HUES6 (cell line): ENCODE data around the gene PIGP.
"Not testable (repeated sequence)": the region's sequence is repeated elsewhere in the genome, so short reads cannot be mapped to it uniquely, and the experiment has no call there.

ENCODE experiments used
- H3K27ac ChIP-seq: 2 replicates; pipeline ENCODE4 v1.7.0; 2013; ENCODE audit warnings: low read depth, mild to moderate bottlenecking, low read length, inconsistent platforms
- H3K27me3 ChIP-seq: 2 replicates; pipeline ENCODE4 v1.6.1; 2013; ENCODE audit warnings: low read length; ENCODE audit not compliant: control insufficient read depth, insufficient read depth
- H3K36me3 ChIP-seq: 2 replicates; pipeline ENCODE4 v1.6.1; 2013; ENCODE audit warnings: low read length; ENCODE audit not compliant: control insufficient read depth, insufficient read depth
- H3K4me1 ChIP-seq: 2 replicates; pipeline ENCODE4 v1.6.1; 2013; ENCODE audit warnings: low read length; ENCODE audit not compliant: control insufficient read depth, insufficient read depth
- H3K4me3 ChIP-seq: 2 replicates; pipeline ENCODE4 v1.5.1; 2013; ENCODE audit warnings: low read depth, low read length
- H3K9ac ChIP-seq: one replicate; pipeline ENCODE4 v1.6.1; 2013; ENCODE audit warnings: mild to moderate bottlenecking, low read length
- H3K9me3 ChIP-seq: 2 replicates; pipeline ENCODE4 v1.6.1; 2013; ENCODE audit warnings: low read depth, low read length; ENCODE audit not compliant: control insufficient read depth, insufficient read depth

The PIGP gene

GRCh38 chr21:37061926-37062592 lies 10.8 kb downstream of the PIGP start:
- H3K36me3 ChIP-seq: peaks cover 9% of the 10 kb centered on the region; the same call in 1 of the 2 replicates
- peaks cover 24% of the 10 kb centered on the region for H3K4me1 ChIP-seq
- H3K27ac ChIP-seq: no peak overlapping the region
- H3K9me3 ChIP-seq: peaks cover 4% of the 10 kb centered on the region
- no peak overlapping the region for H3K4me3 ChIP-seq
- H3K9ac ChIP-seq: no peak overlapping the region
- no peaks in the 10 kb centered on the region for H3K27me3 ChIP-seq

- Histone ChIP-seq H3K27ac (no peak overlapping the region), H3K9me3 (peaks cover 12% of the 10 kb centered on the region), H3K9ac (no peak overlapping the region), H3K27me3 (no peaks in the 10 kb centered on the region), H3K4me1 (peaks cover 24% of the 10 kb centered on the region), H3K36me3 (no peaks in the 10 kb centered on the region; the same call in 1 of the 2 replicates), H3K4me3 (no peak overlapping the region)
Observed at GRCh38 chr21:37060296-37060695, 12.6 kb downstream of the PIGP start.

- no peaks in the 10 kb centered on the region for H3K36me3 ChIP-seq
- H3K27ac ChIP-seq: no peak overlapping the region
- no peak overlapping the region for H3K9ac ChIP-seq
- no peak overlapping the region for H3K4me3 ChIP-seq
- H3K27me3 ChIP-seq: no peaks in the 10 kb centered on the region
- peaks cover 12% of the 10 kb centered on the region for H3K9me3 ChIP-seq
- H3K4me1 ChIP-seq: peaks cover 24% of the 10 kb centered on the region
Observed at GRCh38 chr21:37059181-37059580, 13.7 kb downstream of the PIGP start.

GRCh38 chr21:37058261-37058660 lies 14.6 kb downstream of the PIGP start:
- no peak overlapping the region for H3K27ac ChIP-seq
- no peak overlapping the region for H3K9ac ChIP-seq
- no peak overlapping the region for H3K4me3 ChIP-seq
- H3K36me3 ChIP-seq: no peaks in the 10 kb centered on the region
- H3K4me1 ChIP-seq: peaks cover 24% of the 10 kb centered on the region
- H3K27me3 ChIP-seq: no peaks in the 10 kb centered on the region
- peaks cover 12% of the 10 kb centered on the region for H3K9me3 ChIP-seq

- Histone ChIP-seq H3K36me3 (no peaks in the 10 kb centered on the region), H3K27ac (no peak overlapping the region), H3K27me3 (no peaks in the 10 kb centered on the region), H3K4me1 (peaks cover 24% of the 10 kb centered on the region), H3K9ac (no peak overlapping the region), H3K4me3 (no peak overlapping the region), H3K9me3 (peaks cover 12% of the 10 kb centered on the region)
Observed at GRCh38 chr21:37057614-37058013, 15.3 kb downstream of the PIGP start.

GRCh38 chr21:37055271-37055855 lies 17.5 kb downstream of the PIGP start:
- peaks cover 12% of the 10 kb centered on the region for H3K9me3 ChIP-seq
- no peak overlapping the region for H3K27ac ChIP-seq
- H3K4me3 ChIP-seq: no peak overlapping the region
- no peak overlapping the region for H3K9ac ChIP-seq
- peaks cover 17% of the 10 kb centered on the region for H3K4me1 ChIP-seq
- H3K36me3 ChIP-seq: no peaks in the 10 kb centered on the region
- no peaks in the 10 kb centered on the region; the same call in 1 of the 2 replicates for H3K27me3 ChIP-seq

- H3K27ac ChIP-seq, H3K36me3 ChIP-seq, H3K9me3 ChIP-seq, H3K4me3 ChIP-seq, H3K9ac ChIP-seq: not testable (repeated sequence)
- peaks cover 25% of the 10 kb centered on the region for H3K27me3 ChIP-seq
- peaks cover 16% of the 10 kb centered on the region for H3K4me1 ChIP-seq
Observed at GRCh38 chr21:37049741-37050140, 23.1 kb downstream of the PIGP start.

GRCh38 chr21:37047079-37047478 lies 25.8 kb downstream of the PIGP start:
- Histone ChIP-seq H3K4me1 (peaks cover 19% of the 10 kb centered on the region), H3K4me3 (no peak overlapping the region), H3K27ac (no peak overlapping the region), H3K9ac (no peak overlapping the region), H3K36me3 (no peaks in the 10 kb centered on the region), H3K9me3 (no peaks in the 10 kb centered on the region), H3K27me3 (peaks cover 25% of the 10 kb centered on the region)

- Histone ChIP-seq H3K9me3 (no peaks in the 10 kb centered on the region), H3K36me3 (no peaks in the 10 kb centered on the region), H3K27ac (no peak overlapping the region), H3K4me1 (peaks cover 26% of the 10 kb centered on the region), H3K4me3 (no peak overlapping the region), H3K27me3 (peaks cover 39% of the 10 kb centered on the region), H3K9ac (no peak overlapping the region)
Observed at GRCh38 chr21:37045556-37045955, 27.3 kb downstream of the PIGP start.

- no peak overlapping the region for H3K27ac ChIP-seq
- no peaks in the 10 kb centered on the region for H3K9me3 ChIP-seq
- H3K4me3 ChIP-seq: no peak overlapping the region
- no peaks in the 10 kb centered on the region for H3K36me3 ChIP-seq
- peaks cover 43% of the 10 kb centered on the region for H3K27me3 ChIP-seq
- no peak overlapping the region for H3K9ac ChIP-seq
- peaks cover 26% of the 10 kb centered on the region for H3K4me1 ChIP-seq
Observed at GRCh38 chr21:37045149-37045548, 27.7 kb downstream of the PIGP start.

- Histone ChIP-seq H3K27ac (no peak overlapping the region), H3K4me3 (no peak overlapping the region), H3K27me3 (peaks cover 44% of the 10 kb centered on the region), H3K9me3 (no peaks in the 10 kb centered on the region), H3K36me3 (no peaks in the 10 kb centered on the region), H3K9ac (no peak overlapping the region), H3K4me1 (peaks cover 26% of the 10 kb centered on the region)
Observed at GRCh38 chr21:37044643-37045042, 28.2 kb downstream of the PIGP start.
